ENCODE results near the gene FXYD7.
A peak's percentile ranks its signal among the peaks of the same experiment; 100 is the strongest.
"Not testable (repeated sequence)": the region's sequence is repeated elsewhere in the genome, so short reads cannot be mapped to it uniquely, and the experiment has no call there.

FXYD7 gene

GRCh38 chr19:35149463-35149862, 6.4 kb downstream of the FXYD7 start:
- no peak overlapping the region for H3K4me3 ChIP-seq (ENCODE audit: low read depth in 1 of 2, low read length in 1 of 2)
- H3K4me1 ChIP-seq (ENCODE audit: control insufficient read depth in 1 of 2, insufficient read depth in 1 of 2, low read depth in 1 of 2, low read length in 1 of 2), result peaks cover 18 to 30% of the 10 kb centered on the region in 2 experiments
- H3K27me3 ChIP-seq, result peaks cover 29% of the 10 kb centered on the region
- TF ChIP-seq CTCF (IDR thresholded peaks at IDR 0.05), result no peak
- H3K36me3 ChIP-seq, result no peaks in the 10 kb centered on the region
- H3K9me3 ChIP-seq, result no peaks in the 10 kb centered on the region
- no peak overlapping the region for H3K27ac ChIP-seq

GRCh38 chr19:35150445-35150844, 7.4 kb downstream of the FXYD7 start:
- Histone ChIP-seq H3K9me3 (no peaks in the 10 kb centered on the region), H3K27me3 (peaks cover 19% of the 10 kb centered on the region), H3K4me3 (ENCODE audit: low read depth in 1 of 2, low read length in 1 of 2) (no peak overlapping the region), H3K4me1 (ENCODE audit: control insufficient read depth in 1 of 2, insufficient read depth in 1 of 2, low read depth in 1 of 2, low read length in 1 of 2) (peaks cover 26 to 35% of the 10 kb centered on the region in 2 experiments), H3K36me3 (no peaks in the 10 kb centered on the region), H3K27ac (no peak overlapping the region)
- no peak for TF ChIP-seq CTCF (IDR thresholded peaks at IDR 0.05)

- Histone ChIP-seq H3K36me3 (no peaks in the 10 kb centered on the region), H3K9me3 (no peaks in the 10 kb centered on the region), H3K4me3 (ENCODE audit: low read depth in 1 of 2, low read length in 1 of 2) (no peak overlapping the region), H3K27me3 (peaks cover 11% of the 10 kb centered on the region), H3K27ac (no peak overlapping the region), H3K4me1 (ENCODE audit: control insufficient read depth in 1 of 2, insufficient read depth in 1 of 2, low read depth in 1 of 2, low read length in 1 of 2) (peaks cover 32 to 42% of the 10 kb centered on the region in 2 experiments)
- TF ChIP-seq CTCF (IDR thresholded peaks at IDR 0.05), result no peak
Measured at GRCh38 chr19:35151273-35152065, 8.4 kb downstream of the FXYD7 start.

GRCh38 chr19:35153129-35153522, 10.1 kb downstream of the FXYD7 start:
- H3K27me3 ChIP-seq, result peaks cover 11% of the 10 kb centered on the region
- peak overlapping the region in 1 of 2 experiments; percentile 82 for H3K4me3 ChIP-seq (ENCODE audit: low read depth in 1 of 2, low read length in 1 of 2)

GRCh38 chr19:35153701-35154524, 10.9 kb downstream of the FXYD7 start:
- Histone ChIP-seq H3K4me3 (ENCODE audit: low read depth in 1 of 2, low read length in 1 of 2) (peak overlapping the region; percentile 82 to 85), H3K4me1 (ENCODE audit: control insufficient read depth in 1 of 2, insufficient read depth in 1 of 2, low read depth in 1 of 2, low read length in 1 of 2) (peaks cover 32 to 42% of the 10 kb centered on the region in 2 experiments), H3K27me3 (peaks cover 11% of the 10 kb centered on the region), H3K36me3 (peaks cover 24% of the 10 kb centered on the region), H3K27ac (peak overlapping the region; percentile 64), H3K9me3 (no peaks in the 10 kb centered on the region)
- peak; percentile 33 for TF ChIP-seq CTCF (IDR thresholded peaks at IDR 0.05)

More at GRCh38 chr19:35153129-35153522, 10.1 kb downstream of the FXYD7 start:
- H3K27ac ChIP-seq, H3K9me3 ChIP-seq: not testable (repeated sequence)
- Histone ChIP-seq H3K36me3 (peaks cover 16% of the 10 kb centered on the region), H3K4me1 (ENCODE audit: control insufficient read depth in 1 of 2, insufficient read depth in 1 of 2, low read depth in 1 of 2, low read length in 1 of 2) (peaks cover 32 to 42% of the 10 kb centered on the region in 2 experiments)
